ENCODE measurements around the gene PROM2.
"Not testable (repeated sequence)": the region's sequence is repeated elsewhere in the genome, so short reads cannot be mapped to it uniquely, and the experiment has no call there.

Gene PROM2

GRCh38 chr2:95266781-95267430, 7.3 kb upstream of the PROM2 start:
- TF ChIP-seq CTCF (IDR thresholded peaks at IDR 0.05) = no peak
- H3K27ac ChIP-seq = no peak overlapping the region
- H3K4me1 ChIP-seq (ENCODE audit: control insufficient read depth in 1 of 2, insufficient read depth in 1 of 2, low read depth in 1 of 2, low read length in 1 of 2) = no peaks in the 10 kb centered on the region
- no peak overlapping the region for H3K4me3 ChIP-seq (ENCODE audit: low read depth in 1 of 2, low read length in 1 of 2)
- H3K36me3 ChIP-seq = no peaks in the 10 kb centered on the region
- H3K27me3 ChIP-seq = no peaks in the 10 kb centered on the region
- no peaks in the 10 kb centered on the region for H3K9me3 ChIP-seq

- no peak for TF ChIP-seq CTCF (IDR thresholded peaks at IDR 0.05)
- Histone ChIP-seq H3K9me3 (no peaks in the 10 kb centered on the region), H3K27me3 (no peaks in the 10 kb centered on the region), H3K27ac (no peak overlapping the region), H3K4me3 (ENCODE audit: low read depth in 1 of 2, low read length in 1 of 2) (no peak overlapping the region), H3K36me3 (no peaks in the 10 kb centered on the region), H3K4me1 (ENCODE audit: control insufficient read depth in 1 of 2, insufficient read depth in 1 of 2, low read depth in 1 of 2, low read length in 1 of 2) (no peaks in the 10 kb centered on the region)
Observed at GRCh38 chr2:95267458-95268210, 6.6 kb upstream of the PROM2 start.

GRCh38 chr2:95268211-95269035, 5.8 kb upstream of the PROM2 start:
- Histone ChIP-seq H3K27me3 (no peaks in the 10 kb centered on the region), H3K9me3 (no peaks in the 10 kb centered on the region), H3K4me1 (ENCODE audit: control insufficient read depth in 1 of 2, insufficient read depth in 1 of 2, low read depth in 1 of 2, low read length in 1 of 2) (no peaks in the 10 kb centered on the region), H3K36me3 (no peaks in the 10 kb centered on the region), H3K27ac (no peak overlapping the region), H3K4me3 (ENCODE audit: low read depth in 1 of 2, low read length in 1 of 2) (no peak overlapping the region)
- TF ChIP-seq CTCF (IDR thresholded peaks at IDR 0.05) = no peak

GRCh38 chr2:95269036-95269680, 5.1 kb upstream of the PROM2 start:
- Histone ChIP-seq H3K27ac (no peak overlapping the region), H3K4me3 (ENCODE audit: low read depth in 1 of 2, low read length in 1 of 2) (no peak overlapping the region), H3K9me3 (no peaks in the 10 kb centered on the region), H3K4me1 (ENCODE audit: control insufficient read depth in 1 of 2, insufficient read depth in 1 of 2, low read depth in 1 of 2, low read length in 1 of 2) (no peaks in the 10 kb centered on the region), H3K36me3 (no peaks in the 10 kb centered on the region), H3K27me3 (no peaks in the 10 kb centered on the region)
- no peak for TF ChIP-seq CTCF (IDR thresholded peaks at IDR 0.05)

GRCh38 chr2:95269745-95270144, 4.5 kb upstream of the PROM2 start:
- not testable (repeated sequence) for H3K9me3 ChIP-seq; H3K4me1 ChIP-seq (ENCODE audit: control insufficient read depth in 1 of 2, insufficient read depth in 1 of 2, low read depth in 1 of 2, low read length in 1 of 2); H3K36me3 ChIP-seq; H3K4me3 ChIP-seq (ENCODE audit: low read depth in 1 of 2, low read length in 1 of 2); H3K27ac ChIP-seq; H3K27me3 ChIP-seq
